Activated CD8-positive, alpha-beta memory T cell treated with anti-CD3 and anti-CD28 coated beads for 48 hours (primary cell): ENCODE data around the gene PGBD5.

Source experiments
- DNase-seq, 3 experiments: peaks; one replicate each; pipeline ENCODE4 v3.0.0-alpha.2; 2020; ENCODE audit warnings: low read depth in 2 of 3, low spot score in 2 of 3

Gene PGBD5

DNA sequence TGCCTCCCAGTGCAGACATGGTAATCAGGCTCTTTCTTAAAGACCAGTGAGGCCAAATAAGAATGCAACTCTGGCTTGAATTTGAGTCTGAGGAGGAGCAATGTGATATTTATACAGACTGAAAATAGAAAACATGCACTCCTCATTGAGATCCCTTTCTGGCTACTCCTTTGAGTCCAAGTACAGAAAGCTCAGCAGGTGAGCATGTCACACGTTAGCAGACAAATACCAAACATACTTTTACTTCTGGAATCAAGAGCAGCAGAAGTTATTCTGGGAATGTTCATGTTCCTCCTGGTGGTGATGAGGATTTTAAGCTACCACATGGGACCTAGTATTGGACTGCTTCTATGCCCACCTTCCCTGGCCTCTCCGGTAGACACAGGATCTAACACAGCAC, 48.3 kb downstream of the PGBD5 start:
- no peak for DNase-seq

DNA sequence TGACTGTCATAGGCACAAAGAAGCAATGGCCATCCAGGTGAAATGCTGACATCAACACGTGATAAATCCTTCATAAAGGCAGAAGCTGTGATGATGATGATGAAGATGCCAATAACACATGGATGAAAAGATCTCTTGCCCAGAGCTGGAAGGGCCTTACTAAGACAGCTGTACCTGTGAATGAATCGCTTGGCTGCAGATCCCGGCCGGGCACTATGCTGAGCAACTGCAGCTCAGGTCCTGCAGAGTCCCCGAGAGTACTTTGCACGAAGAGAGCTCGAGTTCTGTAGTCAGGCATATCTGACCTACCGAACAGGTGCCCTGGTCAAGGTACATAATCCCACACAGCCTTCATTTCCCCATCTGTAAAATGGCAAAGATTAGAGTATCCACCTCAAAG, 48.8 kb downstream of the PGBD5 start:
- no peak for DNase-seq

DNA sequence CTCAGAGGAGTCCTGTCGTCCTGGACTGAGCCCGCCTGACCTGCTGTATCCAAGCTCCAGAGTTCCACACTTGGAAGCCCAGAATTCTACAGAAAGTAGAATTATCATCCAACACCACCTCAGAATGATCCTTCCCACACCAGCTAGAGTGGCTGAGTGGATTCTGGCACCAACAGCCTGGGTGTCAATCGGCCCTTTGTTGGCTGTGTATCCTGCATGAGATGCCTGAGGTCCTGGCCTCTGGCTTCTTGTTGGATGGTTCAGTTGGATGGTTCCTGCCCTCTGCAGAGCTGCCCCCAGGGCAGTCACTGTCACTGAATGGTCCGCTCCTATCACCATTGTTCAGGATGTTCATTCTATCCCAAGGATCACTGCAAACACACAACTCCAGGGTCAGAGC, 49.8 kb downstream of the PGBD5 start:
- no peak for DNase-seq

DNA sequence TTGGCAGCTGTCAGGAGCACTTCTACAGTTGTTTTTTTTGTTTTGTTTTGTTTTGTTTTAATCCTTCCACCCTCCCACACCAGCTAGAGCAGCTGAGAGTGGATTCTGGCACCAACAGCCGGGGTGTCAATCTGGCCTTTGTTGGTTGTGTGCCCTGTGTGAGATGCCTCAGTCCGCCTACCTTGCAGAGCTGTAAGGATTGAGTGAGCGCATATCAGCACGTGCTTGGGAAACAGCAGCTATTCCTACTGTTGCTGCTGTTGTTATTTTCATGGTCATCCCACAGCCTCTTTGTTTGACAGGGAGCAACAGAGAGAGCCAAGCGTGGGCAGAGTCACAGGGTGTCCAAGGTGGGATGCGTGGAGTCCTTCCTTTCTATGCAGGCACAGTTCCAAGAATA, 50.4 kb downstream of the PGBD5 start:
- no peak for DNase-seq

DNA sequence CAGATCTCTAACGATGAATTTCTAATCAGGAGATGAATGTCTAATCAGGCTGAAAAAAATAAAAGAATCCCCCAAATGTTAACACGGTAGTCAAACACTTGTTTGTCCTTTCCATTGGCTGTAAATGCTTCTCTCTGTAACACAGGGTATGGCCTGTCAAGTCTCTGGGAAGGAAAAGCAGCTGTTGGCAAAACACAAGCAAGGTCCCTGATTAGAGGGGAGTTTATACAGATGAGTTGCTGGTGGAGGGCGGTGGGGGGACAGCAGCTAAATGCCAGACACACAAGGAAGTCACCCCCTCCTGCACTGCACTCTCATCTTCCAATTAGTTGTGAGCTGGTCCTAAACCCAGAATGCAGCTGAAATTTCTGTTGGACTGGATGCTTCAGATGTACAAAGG, 51.0 kb downstream of the PGBD5 start:
- DNase-seq, result no peak

DNA sequence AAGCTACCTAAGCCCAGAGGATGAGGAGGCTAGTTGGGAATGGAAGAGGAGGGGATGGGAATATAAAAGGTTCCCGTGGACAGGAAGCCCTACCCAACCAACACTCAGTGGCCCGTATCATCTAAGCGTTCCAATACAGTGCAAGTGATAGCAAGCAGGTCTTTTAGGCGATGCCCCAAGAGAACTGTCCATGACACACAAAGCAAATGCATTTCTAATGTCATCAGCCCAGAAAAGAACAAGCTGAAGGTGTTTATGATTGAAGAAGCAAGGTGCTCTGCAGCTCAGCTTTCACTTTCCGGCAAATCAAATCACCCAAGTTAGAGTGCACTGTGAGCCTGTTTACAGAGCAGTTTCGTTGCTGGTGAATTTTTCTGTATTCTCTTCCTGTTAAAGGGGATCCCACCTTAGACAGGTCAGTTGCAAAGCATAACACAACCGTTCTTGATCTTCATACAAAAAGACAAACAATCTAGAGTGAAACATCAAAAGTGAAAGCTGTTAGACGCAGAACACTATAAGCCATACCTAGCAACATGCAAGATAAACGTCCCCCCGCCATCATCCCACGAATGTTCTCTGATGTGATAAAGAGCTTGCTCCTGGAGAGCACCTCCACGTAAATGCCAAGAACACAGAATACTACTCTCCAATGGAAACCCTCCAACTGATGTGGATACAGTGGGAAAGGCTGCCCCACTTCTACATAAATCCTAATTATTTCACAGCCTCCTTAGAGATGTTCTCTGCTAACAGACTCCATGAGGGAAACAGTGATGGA, 54.0 kb downstream of the PGBD5 start:
- DNase-seq, result no peak

DNA sequence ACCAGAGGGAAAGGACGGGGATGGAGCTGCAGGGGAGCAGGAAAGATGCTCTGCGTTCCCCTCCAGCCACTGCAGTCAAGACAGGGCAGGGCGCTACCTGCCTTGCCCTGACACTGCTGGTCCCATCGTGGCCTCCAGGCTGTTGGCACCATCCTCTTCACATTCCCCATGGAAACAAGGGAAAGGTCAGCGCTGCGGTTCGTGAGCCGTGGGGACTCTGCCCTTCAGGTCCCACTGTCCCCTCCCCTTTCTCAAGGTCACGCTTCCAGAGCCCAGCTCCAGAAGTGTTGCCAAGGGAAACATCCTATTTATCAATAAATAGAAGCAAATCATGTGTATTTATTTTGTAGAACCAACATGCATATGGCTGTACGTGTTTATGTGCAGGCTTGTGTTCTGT, 56.0 kb downstream of the PGBD5 start:
- DNase-seq, result no peak

DNA sequence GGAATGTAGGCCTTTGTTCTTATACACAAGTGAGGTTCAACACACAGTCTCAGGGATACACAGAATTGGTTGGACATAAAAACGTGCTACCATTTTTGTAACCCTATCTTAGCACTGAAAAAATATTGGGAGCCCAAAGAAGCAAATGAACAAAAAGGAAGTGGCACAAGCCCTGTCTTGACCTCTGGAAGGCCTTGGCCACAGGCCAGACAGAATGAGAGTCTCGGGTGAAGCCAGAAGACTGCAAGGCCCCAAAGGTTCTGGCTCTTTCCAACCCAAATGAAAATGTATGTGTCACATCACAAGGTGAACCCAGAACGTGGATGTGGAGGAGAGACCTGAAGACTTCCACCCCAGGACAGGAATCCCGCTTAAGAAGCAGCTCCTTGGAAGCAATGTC, 57.3 kb downstream of the PGBD5 start:
- no peak for DNase-seq

DNA sequence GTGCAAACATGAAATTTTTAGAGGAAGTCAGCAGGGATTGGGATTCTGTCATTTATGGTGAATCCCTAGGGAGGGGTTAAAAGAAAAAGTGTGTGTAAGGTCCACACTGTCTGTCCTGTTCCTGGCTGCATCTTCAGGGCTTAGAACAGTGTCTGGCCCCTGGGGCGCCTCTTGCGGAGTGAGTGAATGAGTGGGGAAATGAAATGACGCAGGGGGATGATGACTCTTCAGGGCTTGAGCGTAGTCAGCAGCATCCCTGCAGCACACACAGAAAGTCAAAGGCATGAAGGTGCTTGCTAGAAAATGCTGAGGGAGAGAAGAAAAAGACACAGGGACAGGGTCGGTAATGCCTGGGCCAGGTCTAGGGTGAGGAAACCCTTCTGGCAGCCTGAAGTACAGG, 57.8 kb downstream of the PGBD5 start:
- DNase-seq, result no peak

DNA sequence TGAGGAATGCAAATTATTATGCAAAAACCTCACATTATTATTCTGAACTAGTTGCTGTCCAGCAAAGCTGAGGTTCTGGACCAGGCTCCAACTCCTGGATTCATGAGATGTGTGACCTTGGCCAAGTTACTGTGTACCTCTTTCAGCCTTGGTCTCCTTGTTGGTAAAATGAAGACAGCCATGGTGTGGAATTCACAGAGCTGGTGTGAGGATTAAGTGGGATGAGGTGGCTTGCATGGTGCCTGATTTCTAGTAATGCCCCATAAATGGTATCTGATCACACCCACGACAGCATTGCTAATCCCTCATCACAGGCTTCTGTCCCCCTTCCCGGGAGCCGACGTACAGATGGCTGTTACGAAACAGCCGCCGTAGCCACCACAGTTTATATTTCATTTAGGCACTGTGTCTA, 59.6 kb downstream of the PGBD5 start:
- no peak for DNase-seq

DNA sequence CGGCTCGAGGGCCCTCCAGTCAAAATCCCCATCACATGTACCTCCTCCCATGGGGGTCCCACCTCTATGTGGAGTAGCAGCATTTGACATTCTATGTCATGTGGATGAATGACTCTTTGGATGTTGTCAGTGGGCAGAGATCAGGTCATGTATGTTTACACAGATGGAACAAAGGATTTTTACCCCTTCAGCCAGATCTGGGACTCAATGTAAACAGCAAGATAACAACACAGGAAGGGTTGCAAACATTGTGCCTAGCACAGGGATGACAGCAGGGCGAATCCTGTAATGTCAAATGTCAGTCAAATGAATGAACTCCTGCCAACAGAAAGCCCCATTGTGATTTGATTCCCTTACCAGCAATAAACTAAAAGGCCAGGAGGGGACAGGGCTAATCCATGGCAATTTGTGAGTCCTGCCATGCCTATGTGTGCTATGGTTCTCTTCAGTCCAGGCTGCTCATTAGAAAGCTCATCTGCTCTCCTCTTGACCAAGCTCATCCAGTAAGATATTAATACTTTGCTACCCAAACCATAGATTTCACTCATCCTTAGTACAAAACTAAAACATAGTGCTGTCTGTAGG, 60.3 kb downstream of the PGBD5 start:
- no peak for DNase-seq

DNA sequence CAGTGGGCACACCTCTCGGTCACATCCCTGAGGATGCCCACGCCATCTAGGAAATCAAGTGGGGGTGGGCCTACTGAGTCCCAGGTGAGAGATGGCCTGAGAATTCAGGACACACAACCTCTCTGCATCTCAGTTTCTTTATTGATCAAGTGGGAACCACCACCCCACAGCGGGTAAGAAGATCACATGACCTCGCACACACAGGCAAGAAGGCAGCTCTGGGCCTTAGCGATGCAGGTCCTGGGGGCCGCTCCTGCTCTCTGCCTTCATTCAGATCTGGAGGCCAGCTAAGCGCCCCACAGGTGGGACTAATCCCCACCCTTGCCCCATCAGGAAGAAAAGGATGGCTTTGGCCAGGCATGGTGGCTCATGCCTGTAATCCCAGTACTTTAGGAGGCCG, 63.2 kb downstream of the PGBD5 start:
- no peak for DNase-seq

DNA sequence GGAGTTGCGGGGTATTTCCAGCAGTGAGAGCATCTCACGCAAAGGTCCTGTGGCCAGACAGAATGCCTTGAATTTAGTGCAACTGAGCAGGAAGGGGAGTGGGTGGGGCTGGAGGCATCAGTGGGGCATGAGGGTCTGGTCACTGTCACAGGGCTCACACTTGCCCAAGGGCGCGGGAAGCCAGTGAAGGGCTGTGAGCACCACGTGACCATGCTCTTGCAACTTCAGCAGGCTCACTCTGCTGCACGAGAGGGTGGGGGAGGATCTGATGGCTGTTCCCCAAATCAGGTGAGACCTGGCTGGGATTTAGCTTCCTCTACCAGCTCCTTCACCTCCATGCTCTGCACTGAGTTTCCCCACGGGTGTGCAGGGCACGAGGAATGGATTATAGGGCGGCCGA, 64.2 kb downstream of the PGBD5 start:
- DNase-seq, result no peak

DNA sequence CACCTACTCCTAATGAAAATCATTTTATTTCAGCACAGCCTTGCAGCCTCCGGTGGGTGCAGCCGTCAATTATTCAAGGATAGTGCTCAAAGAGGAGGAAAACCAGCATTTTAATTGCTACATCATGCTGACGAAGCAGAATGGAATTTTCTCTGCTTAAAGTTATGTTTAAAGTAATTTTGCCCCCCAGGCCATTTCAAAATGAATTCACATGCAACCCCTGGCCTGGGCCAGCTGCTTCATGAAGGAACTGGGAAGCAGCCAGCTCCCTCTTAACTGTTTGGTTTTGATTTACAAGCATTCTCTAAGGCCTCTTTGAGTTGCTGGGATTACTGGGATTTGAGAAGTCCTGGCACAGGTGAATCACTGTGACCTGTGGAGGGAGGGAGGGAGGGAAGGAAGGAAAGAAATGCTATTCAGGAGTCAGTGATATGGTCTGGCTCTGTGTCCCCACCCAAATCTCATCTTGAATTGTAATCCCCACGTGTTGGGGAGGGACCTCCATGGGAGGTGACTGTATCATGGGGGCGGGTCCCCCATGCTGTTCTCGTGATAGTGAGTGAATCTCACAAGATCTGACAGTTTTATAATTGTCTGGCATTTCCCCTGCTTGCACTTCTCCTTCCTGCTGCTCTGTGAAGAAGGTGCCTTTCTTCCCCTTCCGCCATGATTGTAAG, 66.0 kb downstream of the PGBD5 start:
- no peak for DNase-seq

DNA sequence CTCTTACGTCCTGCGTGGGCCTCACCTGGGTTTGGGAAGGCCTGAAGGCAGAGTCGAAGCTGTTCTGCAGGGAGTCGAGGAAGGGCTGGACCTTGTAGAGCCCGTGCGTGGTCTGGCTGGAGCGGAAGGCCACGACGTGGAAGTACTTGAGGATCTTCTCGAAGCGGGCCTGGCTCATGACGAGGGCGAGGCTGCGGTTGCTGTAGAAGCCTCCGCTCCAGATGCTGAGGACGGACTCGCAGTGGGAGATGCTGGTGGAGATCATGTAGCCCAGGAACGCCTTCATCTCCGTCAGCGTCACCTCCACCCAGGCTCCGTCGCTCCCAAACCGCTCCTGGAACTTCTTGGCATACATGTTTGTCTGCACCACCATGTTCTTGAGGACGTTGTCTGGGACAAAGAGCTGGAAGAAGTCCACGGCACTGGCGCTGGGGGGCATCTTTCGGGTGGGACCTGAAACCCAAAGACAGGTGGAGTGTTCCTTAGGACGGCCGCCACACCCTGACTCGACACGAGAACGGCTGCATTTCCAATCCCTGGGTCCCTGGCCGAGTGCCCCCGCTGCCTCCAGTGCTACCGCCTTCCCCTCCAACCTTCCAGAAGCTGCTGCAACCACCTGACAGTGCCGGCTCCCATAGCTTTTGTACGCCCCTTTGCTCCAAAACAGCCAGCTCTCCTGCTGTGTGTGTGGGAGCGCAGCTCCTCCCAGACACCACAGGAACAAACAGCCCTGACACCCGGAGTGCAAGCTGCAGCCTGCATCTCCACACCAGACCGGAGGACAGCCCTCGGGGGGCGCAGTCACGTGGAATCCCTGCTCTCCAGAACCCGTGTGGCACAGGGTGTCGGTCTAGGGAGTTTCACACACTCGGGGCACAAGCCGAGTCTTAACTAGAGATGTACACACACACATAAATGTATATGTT, 69.0 kb downstream of the PGBD5 start:
- DNase-seq, result no peak

DNA sequence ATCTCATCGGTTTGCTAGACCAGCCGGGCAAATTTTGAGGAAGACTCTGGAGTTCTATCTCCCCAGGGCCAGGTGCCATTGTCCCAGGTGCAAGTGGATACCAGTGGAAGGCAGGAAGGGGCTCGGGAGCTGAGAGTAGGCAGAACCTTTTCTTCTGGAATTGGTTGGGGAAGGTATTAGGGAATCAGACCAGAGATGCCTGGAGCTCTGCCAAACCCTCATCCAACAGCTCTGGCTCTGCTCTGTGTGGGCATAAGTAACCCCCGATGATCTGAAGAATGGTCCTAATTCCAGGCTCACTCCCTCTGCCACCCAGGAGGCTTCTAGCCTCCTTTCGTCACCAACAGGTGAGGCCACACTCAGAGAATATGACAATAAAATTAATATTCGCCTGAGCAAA, 69.9 kb downstream of the PGBD5 start:
- no peak for DNase-seq

DNA sequence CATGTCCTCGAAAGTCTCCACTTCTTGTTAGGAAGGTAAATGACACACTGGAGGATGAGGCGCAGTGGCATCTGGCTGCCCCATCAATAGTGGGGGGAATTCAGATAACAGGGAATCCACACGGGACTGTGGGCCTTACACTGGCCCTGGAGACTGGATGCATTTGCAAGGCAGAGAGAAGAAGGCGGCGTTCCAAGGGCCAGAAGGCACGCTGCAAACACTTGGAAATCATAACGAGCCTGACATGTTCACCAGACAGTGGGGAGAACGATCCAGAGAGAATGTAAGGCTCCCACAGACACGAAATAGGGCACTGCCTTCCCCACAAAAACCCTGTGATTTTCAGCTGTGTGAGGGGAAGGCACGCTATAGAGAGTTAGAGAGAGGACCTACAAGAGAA, 70.5 kb downstream of the PGBD5 start:
- no peak for DNase-seq

DNA sequence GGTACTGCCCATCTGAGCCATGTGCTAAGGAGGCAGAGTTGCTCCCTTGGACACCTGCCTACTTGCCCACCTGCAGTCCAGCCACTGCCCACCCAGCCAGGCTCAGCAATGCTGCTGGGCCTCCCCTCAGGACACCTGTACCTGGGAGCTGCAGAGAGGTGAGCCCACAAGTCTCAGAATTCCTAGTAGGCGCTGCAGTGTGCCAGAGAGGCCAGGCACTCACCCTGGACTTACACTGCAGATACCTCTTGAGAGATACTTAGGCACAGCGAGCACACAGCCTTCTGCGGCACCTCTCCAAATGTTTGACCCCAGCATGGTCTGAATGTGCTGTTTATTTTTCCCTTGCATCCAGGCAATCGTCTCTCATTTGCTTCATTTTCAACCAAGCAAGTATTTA, 71.0 kb downstream of the PGBD5 start:
- DNase-seq, result no peak

DNA sequence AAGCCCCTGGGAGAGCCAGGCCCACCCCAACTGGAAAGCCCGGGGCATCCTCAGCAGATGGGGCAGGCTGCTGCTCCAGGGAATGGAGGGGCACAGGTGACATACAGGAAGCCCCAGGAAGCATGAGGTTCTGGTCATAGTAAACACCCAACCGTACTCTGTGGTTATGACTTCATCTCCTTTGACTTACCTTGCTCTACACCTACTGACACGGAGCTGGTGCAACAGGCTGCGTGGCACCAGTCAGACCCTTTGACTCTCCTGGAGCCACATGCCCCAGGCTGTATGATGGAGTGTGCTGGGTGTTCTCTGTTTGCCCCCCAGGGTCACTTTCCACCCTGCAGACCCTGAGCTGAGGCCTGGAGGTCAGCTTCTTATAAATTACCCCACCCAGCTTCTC, 72.1 kb downstream of the PGBD5 start:
- DNase-seq, result no peak

DNA sequence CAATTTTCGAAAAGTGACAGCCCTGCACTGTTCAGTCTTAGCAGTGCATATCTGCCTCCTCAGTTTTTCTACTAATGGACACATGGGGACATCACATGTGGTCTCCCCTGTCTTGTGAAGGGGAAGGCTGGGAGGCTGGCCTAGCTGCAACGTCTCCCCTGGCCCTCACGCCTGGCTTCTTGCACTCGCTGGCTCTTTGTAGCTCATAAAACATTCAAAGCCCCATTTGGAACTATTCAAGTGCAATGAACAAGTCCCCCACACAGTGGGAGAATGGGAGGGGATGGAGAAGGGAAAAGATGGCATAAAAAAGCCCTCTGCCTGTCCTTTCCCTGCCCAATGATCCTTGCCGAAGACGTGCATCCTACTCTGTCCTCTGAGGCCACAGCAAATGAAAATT, 73.6 kb downstream of the PGBD5 start:
- DNase-seq, result no peak

DNA sequence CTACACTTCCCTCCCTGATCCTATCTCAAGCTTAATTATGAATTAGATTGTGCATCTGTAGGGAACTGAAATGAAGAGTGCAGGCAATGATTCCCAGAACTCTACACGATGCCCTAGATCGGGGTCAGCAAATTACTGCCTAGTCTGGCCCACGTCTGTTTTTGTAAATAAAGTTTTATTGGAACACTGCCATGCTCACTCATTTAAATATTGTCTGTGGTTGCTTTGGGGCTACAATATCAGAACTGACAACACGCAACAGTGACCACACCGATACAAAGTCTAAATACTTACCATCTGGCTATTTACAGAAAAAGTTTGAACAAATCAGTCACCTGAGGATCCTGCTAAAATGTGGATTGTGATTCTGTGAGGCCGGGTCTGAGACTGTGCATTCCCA, 74.1 kb downstream of the PGBD5 start:
- DNase-seq, result no peak

DNA sequence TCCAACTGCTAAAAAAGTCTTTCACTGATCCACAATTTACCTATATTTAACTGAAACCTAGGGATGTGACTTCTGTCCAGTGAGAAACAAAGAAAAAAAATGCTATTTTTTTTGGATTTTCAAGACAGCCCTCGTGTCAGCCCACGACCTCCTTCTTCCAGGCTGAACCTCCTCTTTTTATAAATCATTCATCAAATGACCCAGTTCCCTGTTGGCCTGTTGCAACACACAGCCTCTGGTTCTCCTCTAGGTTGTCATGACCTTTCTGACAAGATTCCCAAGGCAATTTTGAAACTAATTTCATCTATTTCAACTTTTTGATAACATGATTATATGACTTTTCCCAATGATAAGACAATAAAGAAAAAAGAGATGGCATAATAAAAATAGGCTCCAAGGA, 74.6 kb downstream of the PGBD5 start:
- DNase-seq, result no peak
